ENCODE measurements around the gene ZFP36L1. TPM values are rescaled to one million over a fixed set of nuclear protein-coding genes. Genes with fewer than 3 reads are reported as not detected.

Gene ZFP36L1
- total RNA-seq, 2 donors from 2014 or later, result 99.4 to 99.6 TPM

DNA sequence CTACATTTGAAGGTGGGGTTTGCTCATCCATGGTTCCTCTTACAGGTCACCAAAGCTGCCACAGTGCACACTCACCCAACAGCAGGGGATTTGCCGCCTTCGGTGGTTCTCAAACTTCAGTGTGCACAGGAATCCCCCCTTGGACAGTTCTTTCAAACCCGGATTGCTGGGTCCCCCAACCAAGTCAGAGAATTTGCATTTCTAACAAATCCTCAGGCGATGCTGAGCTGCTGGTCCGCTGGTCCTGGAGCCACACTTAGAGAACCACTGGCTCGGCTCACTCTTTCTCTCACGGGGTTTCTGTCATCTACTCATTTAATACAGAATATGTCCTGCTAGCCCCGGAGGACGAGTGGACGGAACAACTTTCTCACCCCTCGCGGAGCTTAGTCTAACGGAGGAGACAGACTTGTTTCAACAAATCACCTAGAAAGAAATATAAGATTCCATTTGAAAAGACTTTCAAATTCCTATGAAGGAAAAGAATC lies 24.1 kb upstream of the ZFP36L1 start:
- H3K4me3 Mint-ChIP-seq, result peak overlapping the region; percentile 41
- H3K4me1 ChIP-seq (ENCODE audit: control insufficient read depth, insufficient read depth, low read length), result peaks cover 9% of the 10 kb centered on the region
- no peaks in the 10 kb centered on the region for H3K27me3 ChIP-seq (ENCODE audit: control insufficient read depth, insufficient read depth, low read length, poor library complexity, severe bottlenecking)
- no peaks in the 10 kb centered on the region for H3K36me3 ChIP-seq (ENCODE audit: control insufficient read depth, insufficient read depth, low read length)
- no peak overlapping the region for H3K27ac Mint-ChIP-seq
- H3K9me3 Mint-ChIP-seq, result no peaks in the 10 kb centered on the region
- no peaks in the 10 kb centered on the region for H3K9me3 ChIP-seq (ENCODE audit: control insufficient read depth, low read length)
- H3K27ac ChIP-seq (ENCODE audit: low read depth, low read length), result no peak overlapping the region
- DNase-seq, result no peak
- H3K9ac ChIP-seq (ENCODE audit: extremely low read depth, low read length, poor library complexity, severe bottlenecking), result no peak overlapping the region
- WGBS, 2 experiments (ENCODE audit: insufficient coverage in 1 of 2, insufficient read length in 1 of 2), result 53 to 68% methylated on average over 6 to 13 of the region's 13 CpGs
- H3K4me3 ChIP-seq (ENCODE audit: low read length), result no peak overlapping the region
- TF ChIP-seq, protein P1, sequence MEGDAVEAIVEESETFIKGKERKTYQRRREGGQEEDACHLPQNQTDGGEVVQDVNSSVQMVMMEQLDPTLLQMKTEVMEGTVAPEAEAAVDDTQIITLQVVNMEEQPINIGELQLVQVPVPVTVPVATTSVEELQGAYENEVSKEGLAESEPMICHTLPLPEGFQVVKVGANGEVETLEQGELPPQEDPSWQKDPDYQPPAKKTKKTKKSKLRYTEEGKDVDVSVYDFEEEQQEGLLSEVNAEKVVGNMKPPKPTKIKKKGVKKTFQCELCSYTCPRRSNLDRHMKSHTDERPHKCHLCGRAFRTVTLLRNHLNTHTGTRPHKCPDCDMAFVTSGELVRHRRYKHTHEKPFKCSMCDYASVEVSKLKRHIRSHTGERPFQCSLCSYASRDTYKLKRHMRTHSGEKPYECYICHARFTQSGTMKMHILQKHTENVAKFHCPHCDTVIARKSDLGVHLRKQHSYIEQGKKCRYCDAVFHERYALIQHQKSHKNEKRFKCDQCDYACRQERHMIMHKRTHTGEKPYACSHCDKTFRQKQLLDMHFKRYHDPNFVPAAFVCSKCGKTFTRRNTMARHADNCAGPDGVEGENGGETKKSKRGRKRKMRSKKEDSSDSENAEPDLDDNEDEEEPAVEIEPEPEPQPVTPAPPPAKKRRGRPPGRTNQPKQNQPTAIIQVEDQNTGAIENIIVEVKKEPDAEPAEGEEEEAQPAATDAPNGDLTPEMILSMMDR (conservative IDR thresholded peaks at IDR 0.05), result no peak
- H3K27me3 Mint-ChIP-seq (ENCODE audit: insufficient read depth), result peaks cover 7% of the 10 kb centered on the region
- H3K4me1 Mint-ChIP-seq, result peaks cover 40% of the 10 kb centered on the region
- no peaks in the 10 kb centered on the region for H3K36me3 Mint-ChIP-seq (ENCODE audit: low read depth)

- H3K36me3 ChIP-seq (ENCODE audit: control insufficient read depth, insufficient read depth, low read length), result no peaks in the 10 kb centered on the region
- peaks cover 5% of the 10 kb centered on the region for H3K27me3 Mint-ChIP-seq (ENCODE audit: insufficient read depth)
- H3K27me3 ChIP-seq (ENCODE audit: control insufficient read depth, insufficient read depth, low read length, poor library complexity, severe bottlenecking), result no peaks in the 10 kb centered on the region
- H3K27ac ChIP-seq (ENCODE audit: low read depth, low read length), result peak overlapping the region; percentile 94
- H3K4me1 Mint-ChIP-seq, result peaks cover 40% of the 10 kb centered on the region
- no peaks in the 10 kb centered on the region for H3K9me3 Mint-ChIP-seq
- H3K4me1 ChIP-seq (ENCODE audit: control insufficient read depth, insufficient read depth, low read length), result peaks cover 9% of the 10 kb centered on the region
- peak overlapping the region; percentile 41 for H3K4me3 Mint-ChIP-seq
- H3K27ac Mint-ChIP-seq, result peak overlapping the region; percentile 65
- H3K9ac ChIP-seq (ENCODE audit: extremely low read depth, low read length, poor library complexity, severe bottlenecking), result peak overlapping the region; percentile 38
- TF ChIP-seq, protein P1 (conservative IDR thresholded peaks at IDR 0.05), result peak; percentile 96
- H3K4me3 ChIP-seq (ENCODE audit: low read length), result peak overlapping the region; percentile 29
- WGBS, 2 experiments (ENCODE audit: insufficient coverage in 1 of 2, insufficient read length in 1 of 2), result 0 to 16% methylated on average over 23 to 82 of the region's 82 CpGs
- H3K9me3 ChIP-seq (ENCODE audit: control insufficient read depth, low read length), result no peaks in the 10 kb centered on the region
- no peaks in the 10 kb centered on the region for H3K36me3 Mint-ChIP-seq (ENCODE audit: low read depth)
- DNase-seq, result peak; percentile 97
Measured at GRCh38 chr14:68816183-68816942, 23.5 kb upstream of the ZFP36L1 start.

GRCh38 chr14:68815298-68816182 lies 22.7 kb upstream of the ZFP36L1 start:
- 91 to 93% methylated on average over 11 to 16 of the region's 16 CpGs for WGBS, 2 experiments (ENCODE audit: insufficient coverage in 1 of 2, insufficient read length in 1 of 2)
- H3K27ac ChIP-seq (ENCODE audit: low read depth, low read length), result peak overlapping the region; percentile 94
- H3K27me3 Mint-ChIP-seq (ENCODE audit: insufficient read depth), result peaks cover 5% of the 10 kb centered on the region
- H3K27me3 ChIP-seq (ENCODE audit: control insufficient read depth, insufficient read depth, low read length, poor library complexity, severe bottlenecking), result no peaks in the 10 kb centered on the region
- H3K36me3 Mint-ChIP-seq (ENCODE audit: low read depth), result no peaks in the 10 kb centered on the region
- no peaks in the 10 kb centered on the region for H3K9me3 Mint-ChIP-seq
- DNase-seq, result peak; percentile 50
- peaks cover 9% of the 10 kb centered on the region for H3K4me1 ChIP-seq (ENCODE audit: control insufficient read depth, insufficient read depth, low read length)
- H3K36me3 ChIP-seq (ENCODE audit: control insufficient read depth, insufficient read depth, low read length), result no peaks in the 10 kb centered on the region
- H3K27ac Mint-ChIP-seq, result peak overlapping the region; percentile 65
- peak overlapping the region; percentile 29 for H3K4me3 ChIP-seq (ENCODE audit: low read length)
- TF ChIP-seq, protein P1 (conservative IDR thresholded peaks at IDR 0.05), result no peak
- H3K4me1 Mint-ChIP-seq, result peaks cover 40% of the 10 kb centered on the region
- H3K9ac ChIP-seq (ENCODE audit: extremely low read depth, low read length, poor library complexity, severe bottlenecking), result no peak overlapping the region
- H3K9me3 ChIP-seq (ENCODE audit: control insufficient read depth, low read length), result no peaks in the 10 kb centered on the region
- H3K4me3 Mint-ChIP-seq, result peak overlapping the region; percentile 41
